T-helper 2 cell (primary cell): ENCODE measurements around the gene SLC6A3.
"Not testable (repeated sequence)": the region's sequence is repeated elsewhere in the genome, so short reads cannot be mapped to it uniquely, and the experiment has no call there.

ENCODE experiments used
- DNase-seq, 5 experiments: peaks; one replicate each; pipeline versions ENCODE4 v3.0.0 to v3.0.0-alpha.2; 2012 to 2022

Gene SLC6A3

DNA sequence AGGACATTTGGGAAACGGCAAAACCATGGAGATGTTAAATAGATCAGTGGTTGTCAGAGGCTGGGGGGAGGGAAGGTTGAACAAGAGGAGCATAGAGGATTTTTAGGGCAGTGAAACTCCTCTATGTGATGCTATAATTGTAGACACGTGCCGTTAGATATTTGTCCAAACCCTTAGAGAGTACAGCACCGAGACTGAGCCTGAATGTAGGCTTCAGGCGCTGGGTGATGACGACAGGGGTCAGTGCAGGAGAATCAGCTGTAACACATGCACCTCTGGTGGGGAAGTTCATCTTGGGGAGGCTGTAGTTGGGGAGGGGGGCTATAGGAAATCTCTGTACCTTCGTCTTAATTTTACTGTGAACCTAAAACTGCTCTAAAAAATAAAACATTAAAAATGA is 78.1 kb downstream of the SLC6A3 start:
- DNase-seq: no peak

DNA sequence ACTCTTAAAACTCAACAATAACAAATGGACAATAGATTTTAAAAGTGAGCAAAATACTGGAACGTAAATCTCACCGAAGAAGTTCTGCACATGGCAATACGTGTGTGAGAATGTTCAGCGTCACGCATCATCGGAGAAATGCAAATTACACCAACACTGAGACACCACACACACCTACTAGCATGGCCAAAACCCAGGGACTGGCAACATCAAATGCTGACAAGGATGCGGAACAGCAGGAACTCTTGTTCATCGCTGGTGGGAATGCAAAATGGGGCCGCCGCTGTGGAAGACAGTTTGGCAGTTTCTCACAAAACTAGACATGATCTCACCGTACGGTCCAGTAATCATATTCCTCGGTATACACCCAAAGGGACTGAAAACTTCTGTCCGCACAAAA is 78.7 kb downstream of the SLC6A3 start:
- no peak for DNase-seq

DNA sequence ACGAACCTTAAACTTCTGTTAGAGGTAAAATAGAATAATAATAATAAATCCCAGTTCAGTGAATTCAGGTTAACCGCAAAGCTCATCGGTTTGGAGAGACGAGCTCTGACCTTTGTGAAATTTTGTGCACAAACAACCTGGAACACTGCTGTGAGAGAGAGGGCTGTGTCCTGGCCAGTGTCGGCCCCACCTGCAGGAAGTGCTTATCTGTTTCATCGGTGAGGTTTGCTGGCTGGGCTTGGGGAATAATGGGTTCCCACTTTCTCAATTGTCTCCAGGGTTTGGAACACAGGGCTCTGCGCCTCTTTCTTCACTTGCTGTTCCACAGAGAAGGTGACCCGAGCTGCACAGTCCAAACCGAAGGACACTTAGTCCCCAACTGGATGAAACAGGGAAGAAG is 81.0 kb downstream of the SLC6A3 start:
- DNase-seq: no peak

DNA sequence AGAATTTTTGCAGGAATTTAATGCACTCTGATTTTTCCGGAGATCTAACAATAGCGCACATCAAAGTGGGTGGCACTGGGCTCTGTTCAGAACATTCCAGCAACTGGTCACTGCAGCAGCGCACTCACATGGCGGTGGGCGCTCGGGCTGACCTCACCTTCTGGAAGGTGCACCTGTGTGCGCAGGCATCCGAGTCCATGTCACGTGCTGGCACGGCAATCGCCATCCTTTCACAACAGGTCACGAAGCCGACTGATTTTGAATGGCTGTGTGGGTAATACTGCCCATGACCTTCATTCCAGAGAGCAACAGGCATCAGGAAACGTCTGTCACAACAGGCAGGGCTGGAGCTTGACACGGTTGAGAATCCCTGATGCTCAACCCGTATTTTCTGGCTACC is 81.7 kb downstream of the SLC6A3 start:
- no peak for DNase-seq

DNA sequence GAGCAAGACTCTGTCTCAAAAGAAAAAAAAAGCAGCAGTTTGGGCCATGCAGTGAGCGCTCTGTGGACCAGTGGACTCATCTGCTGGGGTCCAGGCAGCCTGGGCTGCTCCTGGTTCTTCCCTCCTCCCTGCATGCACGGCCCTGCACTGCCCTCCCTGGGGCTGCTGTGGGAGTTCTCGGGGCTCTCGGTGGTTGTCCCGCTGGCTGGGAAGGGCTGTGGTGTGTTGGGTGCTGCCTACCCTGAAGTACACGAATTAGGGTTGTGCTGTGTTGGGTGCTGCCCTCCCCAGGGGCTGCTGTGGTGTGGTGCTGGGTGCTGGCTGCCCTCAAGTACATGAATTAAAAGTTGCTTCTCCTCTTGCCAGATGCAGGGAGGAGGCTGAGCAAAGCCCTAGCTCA is 82.1 kb downstream of the SLC6A3 start:
- DNase-seq: no peak

DNA sequence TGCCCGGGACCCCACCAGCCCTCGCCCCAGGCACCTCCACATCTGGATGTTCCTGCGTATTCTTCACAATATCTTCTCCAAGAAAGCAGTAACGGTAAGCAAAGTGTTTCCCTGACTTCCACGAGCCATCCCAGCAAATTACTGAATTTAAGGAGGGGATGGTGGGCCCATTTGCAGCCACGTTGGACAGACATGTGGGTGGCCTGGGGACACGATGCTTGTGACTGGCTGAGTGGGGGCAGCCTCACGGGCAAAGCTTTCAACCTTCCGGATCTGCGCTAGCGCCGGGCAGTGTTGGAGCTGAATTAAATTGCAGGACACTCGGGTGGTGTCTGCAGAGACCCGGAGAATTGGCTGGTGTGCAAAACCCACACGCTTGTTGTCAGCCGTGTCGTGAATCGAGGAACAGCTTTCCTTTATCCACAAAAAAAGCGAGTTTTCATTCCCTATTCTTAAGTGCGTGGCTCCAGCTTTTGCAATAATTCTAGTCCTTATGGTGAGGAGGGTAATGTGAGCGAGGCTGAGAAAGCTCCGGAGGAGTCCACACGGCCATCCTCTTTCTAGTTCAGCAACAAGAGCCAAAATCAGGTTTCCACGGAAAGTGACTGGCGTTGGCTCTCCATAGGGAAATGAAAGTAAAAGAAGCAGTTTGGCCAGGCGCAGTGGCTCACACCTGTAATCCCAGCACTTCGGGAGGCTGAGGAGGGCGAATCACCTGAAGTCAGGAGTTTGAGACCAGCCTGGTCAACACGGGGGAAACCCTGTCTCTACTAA is 82.8 kb downstream of the SLC6A3 start:
- no peak for DNase-seq

DNA sequence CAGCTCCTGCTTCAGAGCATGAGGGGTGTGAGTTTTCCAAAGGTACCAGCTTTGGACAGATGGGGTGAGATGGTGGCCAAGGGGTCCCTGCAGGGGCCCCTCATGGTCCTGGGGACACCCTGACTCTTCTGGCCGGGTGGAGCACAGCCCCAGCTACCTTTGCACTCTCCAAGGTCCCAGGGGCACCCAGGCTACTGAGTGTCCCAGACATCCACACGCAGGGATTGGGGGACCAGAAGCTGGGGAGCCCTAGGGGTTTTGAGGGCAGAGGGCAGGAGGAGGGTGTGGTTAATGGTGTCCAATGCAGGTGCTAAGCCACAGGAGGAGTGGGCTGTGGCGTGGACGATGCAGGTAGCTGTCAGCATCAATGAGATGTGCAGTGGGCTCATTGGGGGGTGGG is 84.4 kb downstream of the SLC6A3 start:
- no peak for DNase-seq

DNA sequence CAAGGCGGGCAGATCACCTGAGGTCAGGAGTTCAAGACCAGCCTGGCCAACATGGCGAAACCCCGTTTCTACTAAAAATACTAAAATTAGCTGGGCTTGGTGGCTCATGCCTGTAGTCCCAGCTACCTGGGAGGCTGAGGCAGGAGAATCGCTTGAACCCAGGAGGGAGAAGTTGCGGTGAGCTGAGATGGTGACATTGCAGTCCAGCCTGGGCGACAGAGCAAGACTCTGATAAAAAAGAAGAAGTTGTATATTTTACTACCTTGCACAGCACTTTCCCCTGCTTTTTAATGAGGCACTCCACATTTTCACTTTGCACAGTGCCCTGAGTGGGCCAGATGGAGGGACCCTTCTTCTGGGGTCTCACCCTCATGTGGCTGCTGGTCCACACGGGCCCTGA is 84.9 kb downstream of the SLC6A3 start:
- DNase-seq: not testable (repeated sequence)

DNA sequence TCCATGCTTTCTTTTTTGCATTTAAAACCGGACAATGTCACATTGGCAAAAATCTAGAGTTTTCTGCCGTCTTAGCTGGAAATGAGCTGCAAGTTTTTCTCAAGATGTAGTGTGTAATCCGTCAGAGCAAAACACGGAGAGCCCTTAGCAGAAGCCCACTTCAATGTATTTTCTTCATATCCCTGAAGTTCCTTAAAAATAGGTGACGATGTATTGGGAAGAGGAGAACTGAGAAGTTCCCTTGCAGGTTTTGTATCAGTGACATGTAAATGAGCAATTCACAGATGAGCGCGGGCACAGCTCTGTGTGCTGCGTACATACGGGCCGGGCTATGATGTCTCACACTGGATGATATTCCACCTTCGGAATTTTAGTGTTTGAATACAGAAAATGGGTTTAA is 85.5 kb downstream of the SLC6A3 start:
- no peak for DNase-seq

DNA sequence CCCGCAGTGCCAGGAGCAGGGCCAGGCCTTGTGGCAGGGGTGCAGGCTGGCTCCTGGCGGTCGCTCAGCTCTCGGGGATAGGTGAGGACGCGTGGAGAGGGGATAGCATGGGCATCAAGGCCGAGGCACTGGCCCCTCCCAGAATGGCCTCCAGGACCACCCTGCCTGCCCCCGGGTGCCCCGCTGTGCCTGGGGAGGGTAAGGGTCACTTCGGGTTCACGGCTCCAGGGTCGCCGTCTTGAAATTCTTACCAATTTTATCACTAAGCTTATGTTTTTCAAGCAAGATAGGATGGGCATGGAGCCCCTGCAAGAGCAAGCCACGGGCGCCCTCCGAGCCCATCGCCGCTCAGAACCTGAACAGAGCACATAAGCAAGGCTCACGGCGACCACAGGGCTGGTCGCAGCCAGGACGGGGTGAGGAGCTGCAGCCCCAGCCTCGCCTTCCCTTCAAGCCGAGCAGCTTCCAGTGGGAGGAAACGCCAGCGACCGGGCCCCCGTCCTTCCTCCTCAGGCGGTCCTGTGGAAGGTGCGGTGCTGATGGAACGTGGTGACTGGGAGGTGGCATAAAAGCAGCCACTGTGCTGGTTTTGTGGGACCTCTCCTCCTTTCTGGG is 86.1 kb downstream of the SLC6A3 start:
- no peak for DNase-seq

DNA sequence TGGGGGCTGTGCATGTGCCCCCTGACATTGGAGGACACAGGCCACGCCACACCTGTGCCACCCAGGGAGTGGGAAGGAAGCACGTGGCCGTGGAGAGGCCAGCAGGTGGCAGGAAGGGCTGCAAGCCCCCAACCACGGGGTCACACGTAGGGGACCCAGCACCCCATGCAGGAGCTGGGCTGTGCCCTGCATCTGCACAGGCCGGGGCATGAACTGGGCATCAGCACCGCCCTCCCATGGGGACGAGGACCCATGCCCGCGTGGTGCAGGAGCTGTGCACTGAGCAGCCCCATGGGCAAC is 86.6 kb downstream of the SLC6A3 start:
- no peak for DNase-seq

DNA sequence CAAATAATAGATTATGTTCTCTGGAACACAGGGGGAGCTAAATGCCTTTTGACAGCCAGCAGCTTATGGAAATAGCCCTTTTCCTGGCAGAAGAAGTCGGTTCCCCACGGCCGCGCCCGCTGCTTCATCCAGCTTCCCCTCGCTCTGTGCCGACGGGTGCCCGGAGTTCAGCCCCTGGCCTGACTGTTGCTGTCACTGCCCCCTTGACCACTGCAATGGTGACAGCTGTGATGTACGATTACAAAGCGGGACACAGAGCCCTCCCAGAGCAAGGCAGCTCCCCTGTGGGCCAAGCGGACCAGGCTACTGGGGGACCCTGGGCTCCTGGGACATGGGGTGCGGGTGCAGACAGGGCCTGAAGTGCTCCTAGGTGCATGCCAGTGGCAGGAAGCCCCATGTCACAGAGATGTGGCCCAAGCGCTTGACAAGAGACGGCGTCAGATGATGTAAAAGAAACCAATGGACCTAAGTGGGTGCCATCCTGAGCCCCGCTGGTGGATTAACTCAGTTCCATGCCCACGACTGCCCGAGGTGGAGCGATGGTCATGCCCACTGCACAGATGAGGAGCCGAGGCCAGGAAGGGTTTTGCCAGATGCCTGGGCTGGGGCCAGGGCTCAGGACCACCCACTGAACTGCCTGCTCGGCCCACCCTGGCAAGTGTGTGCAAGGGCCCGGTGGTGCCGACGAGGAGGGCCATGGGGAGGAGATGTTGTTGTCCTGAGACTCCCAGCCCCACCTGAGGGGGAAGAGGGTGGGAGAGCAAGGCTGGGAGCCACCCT is 87.1 kb downstream of the SLC6A3 start:
- DNase-seq: no peak

DNA sequence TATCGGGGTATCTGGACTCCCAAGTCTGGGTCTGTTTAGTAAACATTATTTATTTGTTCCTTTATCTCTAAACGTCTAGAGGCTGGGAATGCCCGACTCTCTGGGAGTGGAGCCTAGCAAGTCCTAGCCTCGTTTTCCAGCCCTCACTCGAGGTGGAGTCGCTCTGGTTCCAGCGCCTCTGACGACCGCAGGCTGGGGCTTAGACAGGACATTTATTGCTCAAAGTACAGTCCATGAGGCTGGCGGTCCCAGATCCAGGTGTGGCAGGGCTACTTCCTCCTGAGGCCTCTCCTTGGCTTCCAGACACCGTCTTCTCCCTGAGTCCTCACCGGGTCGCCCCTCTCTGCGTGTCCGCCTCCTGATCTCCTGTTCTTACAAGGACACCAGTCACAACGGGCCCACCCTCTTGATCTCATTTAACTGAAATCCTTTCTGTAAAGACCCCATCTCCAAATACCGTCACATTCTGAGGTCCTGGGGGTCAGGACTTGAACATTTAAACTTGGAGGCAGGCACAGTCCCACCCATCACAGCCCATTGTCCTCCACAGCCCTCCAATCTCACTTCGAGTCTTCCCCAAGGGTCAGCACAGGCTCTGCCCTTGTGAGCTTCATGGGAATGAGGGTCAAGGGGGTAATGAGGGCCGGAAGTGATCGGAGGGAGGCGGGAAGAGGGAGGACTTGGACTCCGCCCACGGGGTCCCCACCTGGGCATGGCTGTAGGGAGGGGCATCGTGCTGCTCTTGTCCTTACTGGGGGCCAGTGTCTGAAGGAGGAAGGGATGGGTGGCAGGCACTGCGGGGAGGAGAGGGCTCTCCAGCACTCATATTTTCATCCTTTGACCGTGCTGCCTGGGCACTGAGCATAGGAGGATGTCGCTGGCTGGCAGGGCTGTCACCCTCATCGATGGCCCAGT is 88.1 kb downstream of the SLC6A3 start:
- no peak for DNase-seq

DNA sequence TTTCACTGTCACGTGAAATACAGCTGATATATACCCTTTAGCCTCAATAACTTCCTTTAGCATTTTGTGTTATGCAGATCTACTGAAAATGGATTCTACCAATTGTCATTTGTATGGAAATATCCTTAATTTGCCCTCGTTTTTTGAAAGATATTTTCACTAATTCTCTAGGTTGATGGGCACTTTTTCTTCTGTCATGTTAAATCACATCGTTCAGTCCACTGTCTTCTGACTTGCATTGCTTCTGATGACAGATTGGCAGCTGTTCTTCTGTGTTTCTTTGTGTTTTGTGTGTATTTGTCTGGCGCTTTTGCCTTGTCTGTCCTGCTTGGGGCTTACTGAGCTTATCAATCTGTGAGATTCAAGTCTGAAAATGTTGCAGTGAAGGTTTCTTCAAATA is 90.7 kb downstream of the SLC6A3 start:
- DNase-seq: no peak

DNA sequence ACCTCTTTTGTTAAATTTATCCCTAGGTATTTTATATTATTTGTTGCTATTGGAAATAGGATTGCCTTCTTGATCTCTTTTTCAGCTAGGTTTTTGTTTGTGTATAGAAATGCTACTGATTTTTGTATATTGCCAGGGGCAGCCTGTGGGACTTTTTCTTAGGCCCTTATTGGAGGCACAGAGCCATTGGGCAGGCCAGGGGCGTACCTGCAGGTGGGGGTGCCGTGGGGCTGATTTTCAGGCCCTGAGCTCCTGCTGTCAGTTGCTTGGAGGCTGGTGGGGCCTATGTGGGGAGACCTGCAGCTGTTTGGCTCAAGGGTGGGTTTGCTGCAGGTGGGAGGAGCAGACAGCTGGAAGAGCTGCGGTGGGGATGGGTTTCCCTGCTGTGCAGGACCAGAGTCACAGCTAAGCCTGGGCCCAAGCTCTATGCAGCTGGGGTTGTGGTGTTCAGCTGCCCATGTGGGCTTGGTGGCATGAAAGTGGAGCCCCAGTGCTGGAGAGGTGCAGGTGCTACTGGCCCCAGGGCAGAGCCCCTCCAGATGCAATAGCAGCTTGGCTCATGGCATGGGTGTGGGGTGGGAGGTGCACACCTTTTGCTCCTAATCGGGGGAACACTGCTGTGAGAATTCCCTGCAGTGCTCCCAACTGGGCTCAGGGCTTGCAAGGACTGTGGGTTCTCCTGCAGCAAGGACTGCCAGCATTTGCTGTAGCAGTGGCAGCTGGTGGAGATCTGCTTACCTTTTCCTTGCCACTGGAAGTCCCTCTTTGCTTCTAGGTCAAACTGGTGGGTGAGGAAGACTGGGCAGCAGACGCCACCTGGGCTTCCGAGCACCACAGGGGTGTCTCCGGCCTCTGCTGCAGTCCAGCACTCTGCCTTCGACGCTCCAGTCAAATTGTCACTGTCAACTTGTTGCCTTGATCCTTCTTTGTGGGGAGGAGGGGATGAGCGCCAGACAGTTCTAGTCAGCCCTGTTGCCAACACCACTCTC is 92.7 kb downstream of the SLC6A3 start:
- DNase-seq: no peak

DNA sequence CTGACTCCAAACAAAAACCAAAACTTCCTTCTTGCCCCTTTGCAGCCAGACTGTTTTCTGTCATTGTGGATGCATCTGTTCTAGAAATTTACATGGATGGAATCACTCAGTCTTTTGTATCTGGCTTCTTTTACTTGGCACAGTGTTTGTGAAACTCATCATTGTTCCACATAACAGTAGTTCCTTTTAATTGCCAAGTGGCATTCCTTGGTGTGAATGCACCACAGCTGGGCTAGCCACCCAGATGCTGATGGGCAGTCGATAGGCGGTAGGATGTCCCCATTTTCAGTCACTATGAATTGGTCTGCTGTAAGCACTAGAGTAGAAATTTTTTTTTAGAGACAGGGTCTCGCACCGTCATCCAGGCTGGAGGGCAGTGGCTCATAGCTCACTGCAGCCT is 94.1 kb downstream of the SLC6A3 start:
- DNase-seq: no peak

DNA sequence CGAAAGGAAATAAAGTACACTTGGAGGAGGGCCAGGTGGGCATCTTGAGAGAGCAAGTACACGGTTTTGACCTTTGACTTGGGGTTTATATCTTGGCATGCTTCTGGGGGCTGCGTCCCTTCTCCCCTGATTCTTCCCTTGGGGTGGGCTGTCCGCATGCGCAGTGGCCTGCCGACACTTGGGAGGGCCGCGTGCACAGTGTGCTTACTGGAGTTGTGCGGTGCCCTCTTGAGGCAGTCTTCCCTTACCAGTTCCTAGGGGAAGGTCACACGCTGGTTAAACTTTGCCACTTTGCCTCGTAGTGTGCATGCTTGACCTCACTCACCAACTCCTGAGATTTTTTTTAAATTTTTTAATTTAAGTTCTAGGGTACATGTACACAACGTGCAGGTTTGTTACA is 96.0 kb downstream of the SLC6A3 start:
- DNase-seq: no peak

DNA sequence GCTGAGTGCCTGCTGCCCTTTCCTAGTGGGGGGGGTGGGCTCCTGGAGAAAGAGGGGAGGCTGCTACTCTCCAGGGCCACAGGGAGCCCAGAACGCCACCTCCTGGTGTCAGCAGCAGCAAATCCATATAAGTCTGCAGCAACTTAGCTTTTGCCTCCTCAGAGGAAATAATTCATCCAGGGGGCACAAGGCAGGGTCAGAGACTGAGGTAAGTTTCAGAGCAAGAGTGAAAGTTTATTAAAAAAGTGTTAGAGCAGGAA is 96.3 kb downstream of the SLC6A3 start:
- DNase-seq: no peak

DNA sequence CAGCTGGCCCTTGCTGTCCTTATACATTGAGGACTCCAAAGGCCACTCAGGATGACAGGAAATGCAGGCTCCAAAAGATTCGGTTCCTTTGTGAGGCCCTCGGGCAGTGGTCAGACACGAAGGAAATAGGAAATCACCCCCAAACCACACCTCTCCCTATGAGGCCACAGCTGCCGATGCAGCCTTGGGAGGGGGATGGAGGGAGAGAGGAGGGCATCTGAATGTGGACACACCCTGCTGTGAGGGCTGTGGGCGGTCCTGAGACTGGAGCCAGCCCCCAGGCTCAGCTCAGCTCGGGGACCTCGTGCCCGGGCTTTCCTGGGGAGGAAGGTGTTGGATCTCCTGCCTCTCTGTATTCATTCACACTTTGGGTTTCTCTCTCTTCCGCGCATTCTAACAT is 97.7 kb downstream of the SLC6A3 start:
- DNase-seq: no peak

DNA sequence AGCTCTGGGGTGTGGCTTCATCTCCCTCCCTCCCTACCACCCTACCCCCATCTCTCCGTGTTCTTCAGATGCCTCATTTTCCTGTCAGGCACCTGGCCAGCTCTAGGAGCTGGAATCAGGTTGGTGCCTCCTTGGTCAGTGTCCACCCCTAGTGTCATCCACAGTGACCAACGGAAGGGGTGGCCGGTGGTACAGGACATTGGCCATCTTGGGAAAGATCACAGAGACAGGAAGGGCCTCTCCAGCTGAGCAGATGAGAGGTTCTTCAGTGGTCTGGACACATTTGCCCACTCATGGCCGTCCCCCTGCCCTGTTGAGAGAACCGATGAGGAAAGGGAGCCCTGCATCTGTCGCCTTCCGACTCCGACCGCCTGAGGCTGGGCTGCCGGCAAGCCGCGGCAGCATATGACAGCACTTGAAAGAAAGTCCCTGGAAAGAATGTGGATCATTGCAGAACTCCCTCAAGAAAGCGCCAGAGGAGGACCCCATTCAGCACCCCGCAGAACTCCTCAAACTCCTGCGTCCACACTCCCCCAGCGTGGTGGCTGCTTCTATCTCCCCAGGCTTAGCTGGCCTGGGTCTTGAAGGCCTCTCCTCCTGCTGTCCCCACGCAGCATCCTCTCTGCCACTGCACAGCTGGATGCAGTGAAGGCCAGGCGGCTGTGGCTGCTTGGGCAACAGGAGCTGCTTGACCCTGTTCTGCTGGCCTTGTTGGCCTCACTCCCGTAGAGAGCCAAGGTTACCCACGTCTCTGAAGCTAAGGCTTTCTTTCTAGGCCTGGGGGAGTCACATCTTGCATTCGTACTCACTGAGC is 98.4 kb downstream of the SLC6A3 start:
- no peak for DNase-seq
